GM21526 (cell line): ENCODE measurements around the gene MT1B.
A peak's percentile ranks its signal among the peaks of the same experiment; 100 is the strongest.
"Not testable (repeated sequence)": the region's sequence is repeated elsewhere in the genome, so short reads cannot be mapped to it uniquely, and the experiment has no call there.

ENCODE experiments used
- ATAC-seq: cut with Tn5 transposase; IDR thresholded peaks from one replicate; pipeline ENCODE4 v1.9.1; 2021; ENCODE audit warnings: moderate library complexity; ENCODE audit not compliant: unreplicated experiment, low FRiP score

Gene MT1B

DNA sequence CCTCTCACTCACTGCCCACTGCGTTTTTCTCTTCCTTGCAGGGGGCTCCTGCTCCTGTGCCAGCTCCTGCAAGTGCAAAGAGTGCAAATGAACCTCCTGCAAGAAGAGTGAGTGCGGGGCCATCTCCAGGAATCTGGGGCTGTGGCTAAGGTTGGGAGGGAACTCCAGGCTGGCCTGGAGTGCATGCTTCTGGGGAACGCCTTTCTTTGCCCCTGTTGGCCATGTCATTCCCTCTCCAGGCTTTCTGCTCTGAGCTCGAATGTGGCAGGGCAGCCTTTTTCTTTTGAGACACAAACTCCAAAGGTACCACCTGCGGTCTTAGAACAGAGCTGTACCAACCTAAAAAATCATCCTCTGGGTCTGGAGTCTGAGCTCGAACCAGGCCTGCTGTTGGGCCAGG lies 33.5 kb upstream of the MT1B start:
- ATAC-seq = no peak

DNA sequence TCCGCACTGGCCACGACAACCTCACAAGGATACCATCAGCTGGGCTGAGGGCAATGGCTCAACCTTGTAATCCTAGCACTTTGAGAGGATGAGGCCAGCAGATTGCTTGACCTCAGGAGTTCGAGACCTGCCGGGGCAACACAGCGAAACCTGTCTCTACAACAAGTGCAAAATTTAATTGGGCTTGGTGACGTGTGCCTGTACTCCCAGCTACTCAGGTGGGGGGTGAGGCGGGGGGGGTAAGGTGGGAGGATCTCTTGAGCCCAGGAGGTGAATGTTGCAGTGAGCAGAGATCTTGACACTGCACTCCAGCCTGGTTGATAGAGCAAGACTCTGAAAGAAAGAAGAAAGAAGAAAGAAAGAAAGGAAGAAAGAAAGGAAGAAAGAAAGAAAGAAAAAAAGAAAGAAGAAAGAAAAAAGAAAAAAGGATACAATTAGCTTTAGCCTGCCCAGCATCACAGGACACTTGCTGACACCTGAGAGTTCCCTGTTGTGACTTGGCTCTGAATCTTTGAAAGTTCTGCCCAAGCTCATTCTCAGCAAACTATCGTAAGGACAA lies 31.3 kb upstream of the MT1B start:
- no peak for ATAC-seq

DNA sequence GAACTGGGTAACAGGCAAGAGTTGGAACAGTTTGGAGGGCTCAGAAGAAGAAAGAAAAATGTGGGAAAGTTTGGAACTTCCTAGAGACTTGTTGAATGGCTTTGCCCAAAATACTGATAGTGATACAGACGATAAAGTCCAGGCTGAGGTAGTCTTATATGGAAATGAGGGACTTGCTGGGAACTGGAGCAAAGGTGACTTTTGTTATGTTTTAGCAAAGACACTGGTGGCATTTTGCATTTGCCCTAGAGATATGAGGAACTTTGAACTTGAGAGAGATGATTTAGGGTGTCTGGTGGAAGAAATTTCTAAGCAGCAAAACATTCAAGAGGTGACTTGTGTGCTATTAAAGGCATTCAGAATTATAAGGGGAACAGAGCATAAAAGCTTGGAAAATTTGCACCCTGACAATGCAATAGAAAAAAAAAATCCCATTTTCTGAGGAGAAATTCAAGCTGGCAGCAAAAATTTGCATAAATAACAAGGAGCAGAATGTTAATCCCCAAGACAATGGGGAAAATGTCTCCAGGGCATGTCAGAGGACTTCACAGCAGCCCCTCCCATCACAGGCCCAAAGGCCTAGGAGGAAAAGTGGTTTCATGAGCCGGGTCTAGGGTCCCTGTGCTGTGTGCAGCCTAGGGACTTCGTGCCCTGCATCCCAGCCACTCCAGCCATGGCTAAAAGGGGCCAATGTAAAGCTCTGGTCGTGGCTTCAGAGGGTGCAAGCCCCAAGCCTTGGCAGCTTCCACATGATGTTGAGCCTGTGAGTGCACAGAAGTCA lies 29.8 kb upstream of the MT1B start:
- ATAC-seq = not testable (repeated sequence)

GRCh38 chr16:56623184-56623583 lies 28.5 kb upstream of the MT1B start:
- not testable (repeated sequence) for ATAC-seq

GRCh38 chr16:56623637-56624036 lies 28.0 kb upstream of the MT1B start:
- no peak for ATAC-seq

DNA sequence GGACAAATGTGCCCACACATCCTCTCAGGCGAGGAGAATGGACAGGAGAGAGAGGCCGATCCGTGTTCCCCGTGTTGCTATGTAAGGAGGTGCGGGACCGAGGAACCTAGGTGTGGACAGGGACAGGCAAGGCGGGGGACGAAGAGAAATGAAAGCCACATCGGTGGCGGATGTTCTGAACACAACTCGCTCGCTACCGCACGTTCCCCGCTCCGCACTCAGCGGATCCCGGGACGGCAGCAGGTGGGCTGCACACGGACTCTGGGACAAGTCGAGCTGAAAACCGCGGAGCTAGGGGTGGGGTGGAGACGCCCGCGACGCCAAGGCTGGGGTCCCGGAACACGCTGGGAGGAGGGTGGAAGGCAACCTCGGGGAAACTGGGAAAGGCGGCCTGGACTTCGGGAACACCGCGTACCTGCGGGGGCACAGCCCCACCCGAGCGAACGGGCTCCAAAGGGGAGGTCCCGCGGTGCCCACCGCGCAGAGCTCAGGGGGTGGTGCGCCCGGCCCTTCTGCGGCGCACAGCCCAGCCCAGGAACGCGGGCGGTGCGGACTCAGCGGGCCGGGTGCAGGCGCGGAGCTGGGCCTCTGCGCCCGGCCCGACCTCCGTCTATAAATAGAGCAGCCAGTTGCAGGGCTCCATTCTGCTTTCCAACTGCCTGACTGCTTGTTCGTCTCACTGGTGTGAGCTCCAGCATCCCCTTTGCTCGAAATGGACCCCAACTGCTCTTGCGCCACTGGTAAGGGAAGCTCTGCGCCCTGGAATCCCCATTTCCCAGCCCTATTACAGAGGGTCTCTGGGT lies 26.3 kb upstream of the MT1B start, which contains the start of gene MT1E:
TSS of gene MT1E (plus strand) at position 642 of the 803 bp plus-strand sequence. CDS start at position 713, 71 bp downstream.
- no peak for ATAC-seq

DNA sequence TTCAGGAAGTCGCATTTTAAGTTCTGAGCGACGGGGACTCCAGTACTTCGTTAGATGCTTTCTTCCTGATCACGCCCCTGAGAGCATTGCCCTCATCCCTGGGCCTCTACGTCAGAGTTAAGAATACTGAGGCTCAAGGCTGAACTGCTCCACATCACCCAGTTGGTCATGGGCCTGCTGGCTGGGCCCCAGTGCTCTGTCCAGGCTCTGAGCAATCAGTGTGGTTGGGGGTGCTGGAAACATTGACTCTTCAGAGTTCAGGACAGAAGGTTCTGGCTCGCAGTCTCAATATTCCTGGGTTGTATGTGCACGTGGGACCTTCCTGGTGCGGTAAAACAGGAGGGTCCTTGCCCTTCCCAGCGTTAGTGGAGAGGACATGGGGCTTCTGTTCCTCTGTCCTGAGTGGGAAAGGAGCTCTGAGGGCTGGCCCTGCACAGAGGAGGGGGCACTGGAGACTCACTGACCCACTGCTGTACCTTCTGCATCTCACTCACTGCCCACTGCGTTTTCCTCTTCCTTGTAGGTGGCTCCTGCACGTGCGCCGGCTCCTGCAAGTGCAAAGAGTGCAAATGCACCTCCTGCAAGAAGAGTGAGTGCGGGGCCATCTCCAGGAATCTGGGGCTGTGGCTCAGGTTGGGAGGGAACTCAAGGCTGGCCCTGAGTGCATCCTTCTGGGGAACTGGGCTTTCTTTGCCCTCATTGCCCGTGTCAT lies 25.6 kb upstream of the MT1B start:
- no peak for ATAC-seq

DNA sequence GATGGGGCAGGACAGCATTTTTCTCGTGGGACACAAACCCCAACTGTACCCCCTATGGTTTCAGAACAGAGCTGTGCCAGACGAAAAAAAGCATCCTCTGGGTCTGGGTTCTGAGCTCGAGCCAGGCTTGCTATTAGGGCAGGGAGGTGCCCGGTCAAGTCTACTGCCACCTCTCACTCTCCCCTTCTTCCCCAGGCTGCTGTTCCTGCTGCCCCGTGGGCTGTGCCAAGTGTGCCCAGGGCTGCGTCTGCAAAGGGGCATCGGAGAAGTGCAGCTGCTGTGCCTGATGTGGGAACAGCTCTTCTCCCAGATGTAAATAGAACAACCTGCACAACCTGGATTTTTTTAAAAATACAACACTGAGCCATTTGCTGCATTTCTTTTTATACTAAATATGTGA lies 25.0 kb upstream of the MT1B start:
- no peak for ATAC-seq

DNA sequence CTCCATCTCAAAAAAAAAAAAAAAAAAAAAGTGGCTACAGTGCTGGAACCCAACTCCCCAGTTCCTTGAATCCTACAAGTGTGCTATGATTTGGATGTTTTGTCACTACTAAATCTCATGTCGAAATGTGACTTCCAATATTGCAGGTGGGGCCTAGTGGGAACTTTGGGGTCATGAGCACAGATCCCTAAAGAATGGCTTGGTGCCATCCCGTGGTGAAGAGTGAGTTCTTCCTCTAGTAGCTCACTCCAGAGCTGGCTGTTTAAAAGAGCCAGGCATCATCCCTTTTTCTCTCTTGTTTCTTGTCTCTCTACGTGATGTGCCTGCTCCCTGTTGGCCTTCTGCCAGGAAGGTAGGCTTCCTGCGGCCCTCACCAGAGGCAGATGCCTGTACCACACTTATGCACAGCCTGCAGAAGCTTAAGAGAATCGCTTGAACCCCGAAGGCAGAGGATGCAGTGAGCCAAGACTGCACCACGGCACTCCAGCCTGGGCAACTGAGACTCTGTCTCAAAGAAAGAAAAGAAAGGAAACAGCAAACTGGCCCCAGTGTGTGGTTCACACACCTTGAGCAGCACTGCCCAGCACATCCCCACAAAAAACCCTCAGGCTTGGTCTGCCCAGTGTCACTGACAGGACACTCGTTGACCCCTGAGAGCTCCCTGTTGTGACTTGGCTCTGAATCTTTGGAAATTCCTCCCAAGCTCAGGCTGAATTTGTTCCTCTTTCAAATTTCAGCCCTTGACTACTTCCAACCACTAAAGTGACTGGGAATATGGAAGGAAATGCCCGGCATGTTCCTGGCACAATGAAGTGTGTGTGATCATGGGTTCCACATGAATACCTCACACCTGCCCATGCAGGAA lies 23.0 kb upstream of the MT1B start:
- ATAC-seq = no peak

- ATAC-seq = no peak
Measured at GRCh38 chr16:56629531-56629930, 22.2 kb upstream of the MT1B start.

DNA sequence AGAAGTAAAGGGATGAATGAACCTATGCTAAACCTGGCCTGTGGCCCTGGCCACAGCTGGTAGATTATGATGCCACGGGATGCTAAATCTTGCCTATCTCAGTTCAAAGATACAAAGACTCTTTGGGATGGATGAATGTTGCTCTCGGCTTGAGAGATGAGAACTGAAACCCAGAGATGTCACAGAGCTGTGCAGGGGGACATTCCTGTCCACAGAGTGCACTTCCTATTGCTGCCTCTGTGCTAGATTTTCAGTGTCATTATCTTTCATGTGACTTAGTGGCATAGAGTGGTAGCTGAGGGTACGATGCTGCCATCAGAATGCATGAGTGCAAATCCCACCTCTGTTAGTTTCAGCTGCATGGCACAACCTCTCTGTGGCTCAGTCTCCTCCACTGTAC lies 21.6 kb upstream of the MT1B start:
- peak; percentile 66 for ATAC-seq

DNA sequence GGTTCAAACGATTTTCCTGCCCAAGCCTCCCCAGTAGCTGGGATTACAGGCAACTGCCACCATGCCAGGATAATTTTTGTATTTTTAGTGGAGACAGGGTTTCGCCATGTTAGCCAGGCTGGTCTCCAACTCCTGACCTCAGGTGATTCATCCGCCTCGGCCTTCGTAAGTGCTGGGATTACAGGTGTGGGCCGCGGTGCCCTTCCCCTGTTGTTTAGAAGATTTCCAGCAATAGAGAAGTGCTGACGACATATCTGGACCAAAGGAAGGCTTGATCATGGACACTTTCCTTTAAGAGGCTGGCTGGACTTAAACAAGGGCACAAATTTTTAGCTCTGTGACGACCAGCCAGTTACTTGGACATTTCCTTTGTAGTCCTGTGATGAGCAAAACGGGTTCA lies 20.5 kb upstream of the MT1B start:
- ATAC-seq = no peak

DNA sequence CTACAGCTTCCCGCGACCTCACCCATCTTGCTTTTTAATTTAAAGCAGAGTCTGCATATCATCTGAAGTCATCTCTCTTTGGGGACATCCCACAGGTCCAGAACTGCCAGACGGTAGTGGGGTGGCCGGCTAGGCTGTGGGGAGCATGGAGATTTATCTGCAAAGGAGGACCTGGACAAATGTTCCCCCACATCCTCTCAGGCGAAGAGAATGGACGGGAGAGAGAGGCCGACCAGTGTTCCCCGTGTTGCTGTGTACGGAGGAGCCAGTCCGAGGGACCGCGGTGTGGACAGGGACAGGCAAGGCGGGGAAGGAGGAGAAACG lies 19.9 kb upstream of the MT1B start:
- ATAC-seq = no peak

GRCh38 chr16:56632156-56632847 lies 19.4 kb upstream of the MT1B start, which contains the start of gene MT1M:
TSS of gene MT1M (plus strand) at chr16:56632659. CDS start at chr16:56632732, 73 bp downstream.
- ATAC-seq = no peak

GRCh38 chr16:56632848-56633365 lies 18.8 kb upstream of the MT1B start:
- ATAC-seq = no peak

DNA sequence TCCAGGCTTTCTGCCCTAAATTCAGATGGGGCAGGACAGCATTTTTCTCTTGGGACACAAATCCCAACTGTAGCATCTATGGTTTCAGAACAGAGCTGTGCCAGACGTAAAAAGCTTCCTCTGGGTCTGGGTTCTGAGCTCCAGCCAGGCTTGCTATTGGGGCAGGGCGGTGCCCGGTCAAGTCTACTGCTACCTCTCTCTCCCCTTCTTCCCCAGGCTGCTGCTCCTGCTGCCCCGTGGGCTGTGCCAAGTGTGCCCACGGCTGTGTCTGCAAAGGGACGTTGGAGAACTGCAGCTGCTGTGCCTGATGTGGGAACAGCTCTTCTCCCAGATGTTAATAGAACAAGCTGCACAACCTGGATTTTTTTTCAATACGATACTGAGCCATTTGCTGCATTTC lies 18.2 kb upstream of the MT1B start:
- ATAC-seq = no peak

- ATAC-seq = no peak
Measured at GRCh38 chr16:56634715-56635440, 16.8 kb upstream of the MT1B start.

DNA sequence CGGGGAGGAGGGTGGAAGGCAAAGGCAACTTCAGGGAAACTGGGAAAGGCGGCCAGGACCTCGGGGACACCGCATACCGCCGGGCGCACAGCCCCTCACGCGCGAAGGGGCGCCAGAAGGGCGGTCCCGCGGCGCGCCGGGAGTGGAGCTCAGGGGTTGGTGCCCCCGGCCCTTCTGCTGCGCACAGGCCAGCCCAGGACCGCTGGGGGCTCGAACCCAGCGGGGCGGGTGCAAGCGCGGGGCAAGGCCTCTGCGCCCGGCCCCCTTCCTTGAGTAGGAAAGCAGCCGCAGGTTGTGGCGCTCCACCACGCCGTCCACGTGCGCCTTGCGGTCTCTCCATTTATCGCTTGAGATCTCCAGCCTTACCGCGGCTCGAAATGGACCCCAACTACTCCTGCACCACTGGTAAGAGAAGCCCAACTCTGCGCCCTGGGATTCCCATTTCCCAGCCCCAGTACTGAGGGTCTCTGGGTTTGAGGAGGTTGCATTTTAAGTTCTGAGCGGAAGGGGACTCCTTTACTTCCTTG lies 16.2 kb upstream of the MT1B start:
- ATAC-seq = no peak
